Thyroid gland (tissue), 4 donors: ENCODE measurements around the gene PPP2R2B. TPM values are rescaled to one million over a fixed set of nuclear protein-coding genes. Genes with fewer than 3 reads are reported as not detected.

Experiments
- DNase-seq, 2 donors: peaks; one replicate each; pipeline ENCODE4 v3.0.0-alpha.2; 2019
- H3K27ac ChIP-seq, 3 donors: fragments of 200-600 bp; sonication (generic); 1 replicate in 2 of 3; 2 replicates in 1 of 3; pipeline ENCODE4 v1.5.1; 2016 to 2019; ENCODE audit warnings: mild to moderate bottlenecking in 1 of 3, moderate library complexity in 1 of 3
- H3K27me3 ChIP-seq: fragments of 200-600 bp; sonication (generic); one replicate; pipeline ENCODE4 v1.5.1; 2019
- H3K36me3 ChIP-seq, 2 donors: fragments of 200-600 bp; sonication (generic); one replicate each; pipeline ENCODE4 v1.5.1; 2016 to 2019
- H3K4me1 ChIP-seq, 2 donors: fragments of 200-600 bp; sonication (generic); one replicate each; pipeline ENCODE4 v1.5.1; 2017 to 2019
- H3K4me3 ChIP-seq, 3 donors: fragments of 200-600 bp; sonication (generic); replicated peaks in 1 of 3; 1 replicate in 2 of 3; 2 replicates in 1 of 3; pipeline ENCODE4 v1.5.1; 2016; ENCODE audit warnings: mild to moderate bottlenecking in 1 of 3
- H3K9me3 ChIP-seq: fragments of 200-600 bp; sonication (generic); one replicate; pipeline ENCODE4 v1.5.1; 2017
- POLR2A ChIP-seq, 2 donors: fragments of 450-650 bp; IDR thresholded peaks; one replicate each; pipeline ENCODE4 v1.6.1; 2017; ENCODE audit warnings: antibody characterized with exemption in 2 of 2, mild to moderate bottlenecking in 2 of 2, moderate library complexity in 1 of 2
- WGBS, 2 donors: methylation state at CpG; one replicate each; pipeline ENCODE4 v1.1.5; 2017; 5-methylcytosine and 5-hydroxymethylcytosine counted together
- intact Hi-C: fragments of 100-400 bp; cut with DNase I; formaldehyde crosslinking; loops from one replicate; pipeline ENCODE4 v1.15.1; 2023
- total RNA-seq, 4 donors: library from RNA; depleted of rRNA; stranded (reverse); fragments of >200 nt; gene quantifications; one replicate each; pipeline ENCODE4 v1.2.3, GENCODE V29; 2016
- TF ChIP-seq, protein P1 (sequence below), 6 experiments: fragments of 200-600 bp in 3 of 6; fragments of 450-650 bp in 3 of 6; sonication (generic) in 3 of 6; IDR thresholded peaks; one replicate each; pipeline ENCODE4 v1.5.1; 2016 to 2019; ENCODE audit warnings: antibody characterized with exemption in 6 of 6, mild to moderate bottlenecking in 2 of 6, inconsistent platforms in 1 of 6, moderate library complexity in 1 of 6

PPP2R2B gene
- total RNA-seq, 4 donors from 2014 or later, result 1.1 to 5.0 (median 2.9) TPM

DNA sequence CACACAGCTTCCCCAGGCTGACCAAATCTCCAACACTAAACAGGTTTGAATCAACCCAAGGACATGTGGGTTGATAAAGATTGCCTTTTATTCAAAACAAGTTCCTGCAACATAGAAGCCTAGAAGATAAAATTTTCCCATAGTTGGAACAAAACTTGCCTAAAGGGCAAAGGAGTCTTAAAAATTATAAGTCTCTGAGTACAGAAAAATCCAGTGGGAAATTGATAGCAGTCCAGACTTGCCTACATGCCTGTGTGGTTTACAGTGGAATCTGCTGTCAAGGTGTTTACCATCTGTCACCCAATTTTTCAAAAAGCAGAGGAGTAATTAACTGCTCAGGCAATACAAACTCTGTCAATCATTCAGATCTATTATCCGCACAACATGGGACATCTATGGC lies 168.2 kb downstream of the PPP2R2B start:
- 94 to 100% methylated on average over 1 of the region's 1 CpG for WGBS, 2 donors
- DNase-seq, result no peak
- H3K27me3 ChIP-seq, result no peaks in the 10 kb centered on the region
- no peak overlapping the region for H3K27ac ChIP-seq
- no peak for TF ChIP-seq POLR2A (IDR thresholded peaks at IDR 0.05)
- TF ChIP-seq, protein P1, sequence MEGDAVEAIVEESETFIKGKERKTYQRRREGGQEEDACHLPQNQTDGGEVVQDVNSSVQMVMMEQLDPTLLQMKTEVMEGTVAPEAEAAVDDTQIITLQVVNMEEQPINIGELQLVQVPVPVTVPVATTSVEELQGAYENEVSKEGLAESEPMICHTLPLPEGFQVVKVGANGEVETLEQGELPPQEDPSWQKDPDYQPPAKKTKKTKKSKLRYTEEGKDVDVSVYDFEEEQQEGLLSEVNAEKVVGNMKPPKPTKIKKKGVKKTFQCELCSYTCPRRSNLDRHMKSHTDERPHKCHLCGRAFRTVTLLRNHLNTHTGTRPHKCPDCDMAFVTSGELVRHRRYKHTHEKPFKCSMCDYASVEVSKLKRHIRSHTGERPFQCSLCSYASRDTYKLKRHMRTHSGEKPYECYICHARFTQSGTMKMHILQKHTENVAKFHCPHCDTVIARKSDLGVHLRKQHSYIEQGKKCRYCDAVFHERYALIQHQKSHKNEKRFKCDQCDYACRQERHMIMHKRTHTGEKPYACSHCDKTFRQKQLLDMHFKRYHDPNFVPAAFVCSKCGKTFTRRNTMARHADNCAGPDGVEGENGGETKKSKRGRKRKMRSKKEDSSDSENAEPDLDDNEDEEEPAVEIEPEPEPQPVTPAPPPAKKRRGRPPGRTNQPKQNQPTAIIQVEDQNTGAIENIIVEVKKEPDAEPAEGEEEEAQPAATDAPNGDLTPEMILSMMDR (IDR thresholded peaks at IDR 0.05), result no peak
- H3K9me3 ChIP-seq, result no peaks in the 10 kb centered on the region
- intact Hi-C loops, result no loop called here
- H3K4me3 ChIP-seq, result no peak overlapping the region
- H3K4me1 ChIP-seq, result no peaks in the 10 kb centered on the region
- no peaks in the 10 kb centered on the region for H3K36me3 ChIP-seq

DNA sequence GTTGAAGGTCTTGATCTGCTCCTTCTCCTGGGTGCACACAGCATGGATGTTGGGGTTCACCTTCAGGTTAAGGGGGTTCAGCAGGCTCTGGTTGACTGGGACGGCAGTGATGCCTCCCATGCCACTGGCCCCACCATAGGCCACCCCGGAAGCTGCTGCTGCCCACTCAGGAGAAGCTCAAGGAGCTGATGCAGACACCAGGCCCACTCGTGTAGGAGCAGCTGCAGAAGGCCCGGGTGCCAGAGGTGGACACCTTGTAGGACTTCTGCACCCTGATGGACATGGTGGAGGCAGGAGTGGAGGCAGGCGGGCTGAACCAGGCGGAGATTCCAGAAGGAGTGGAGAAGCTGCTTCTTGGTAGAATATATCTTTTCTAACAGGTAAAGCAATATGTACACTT lies 171.2 kb downstream of the PPP2R2B start:
- Histone ChIP-seq H3K27ac (no peak overlapping the region), H3K4me3 (no peak overlapping the region), H3K9me3 (no peaks in the 10 kb centered on the region), H3K36me3 (no peaks in the 10 kb centered on the region), H3K27me3 (no peaks in the 10 kb centered on the region), H3K4me1 (no peaks in the 10 kb centered on the region)
- whole genome bisulfite sequencing, 2 donors, result 91 to 99% methylated on average over 6 of the region's 6 CpGs
- DNase-seq, result no peak
- intact Hi-C loops, result no loop called here
- TF ChIP-seq, protein P1 (IDR thresholded peaks at IDR 0.05), result no peak
- TF ChIP-seq POLR2A (IDR thresholded peaks at IDR 0.05), result no peak

DNA sequence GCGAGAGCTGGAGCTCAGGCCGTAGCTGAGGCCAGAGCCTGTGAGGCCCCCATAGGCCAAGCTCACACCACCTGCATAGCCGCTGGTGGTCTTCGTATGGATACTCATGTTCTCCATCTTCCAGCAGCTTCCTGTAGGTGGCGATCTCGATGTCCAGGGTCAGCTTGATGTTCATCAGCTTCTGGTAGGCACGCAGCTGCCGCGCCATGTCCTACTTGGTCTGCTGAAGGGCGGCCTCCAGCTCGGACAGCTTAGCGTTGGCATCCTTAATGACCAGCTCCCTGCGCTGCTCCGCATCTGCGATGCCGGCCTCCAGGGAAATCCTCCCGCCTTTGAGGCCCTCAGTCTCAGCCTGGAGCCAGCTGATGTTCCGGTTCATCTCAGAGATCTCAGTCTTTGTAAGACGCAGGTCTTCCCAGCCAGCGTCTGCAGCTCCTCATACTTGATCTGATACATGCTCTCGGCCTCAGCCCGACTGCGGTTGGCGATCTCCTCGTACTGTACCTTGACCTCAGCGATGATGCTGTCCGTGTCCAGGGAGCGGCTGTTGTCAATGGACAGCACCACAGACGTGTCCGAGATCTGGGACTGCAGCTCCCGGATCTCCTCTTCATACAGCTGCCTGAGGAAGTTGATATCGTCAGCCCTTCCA lies 172.1 kb downstream of the PPP2R2B start:
- Histone ChIP-seq H3K27me3 (no peaks in the 10 kb centered on the region), H3K9me3 (no peaks in the 10 kb centered on the region), H3K4me1 (no peaks in the 10 kb centered on the region), H3K36me3 (no peaks in the 10 kb centered on the region), H3K4me3 (no peak overlapping the region), H3K27ac (no peak overlapping the region)
- DNase-seq, result no peak
- TF ChIP-seq, protein P1 (IDR thresholded peaks at IDR 0.05), result no peak
- no peak for TF ChIP-seq POLR2A (IDR thresholded peaks at IDR 0.05)
- intact Hi-C loops, result no loop called here
- 95 to 98% methylated on average over 30 to 32 of the region's 32 CpGs for WGBS, 2 donors

DNA sequence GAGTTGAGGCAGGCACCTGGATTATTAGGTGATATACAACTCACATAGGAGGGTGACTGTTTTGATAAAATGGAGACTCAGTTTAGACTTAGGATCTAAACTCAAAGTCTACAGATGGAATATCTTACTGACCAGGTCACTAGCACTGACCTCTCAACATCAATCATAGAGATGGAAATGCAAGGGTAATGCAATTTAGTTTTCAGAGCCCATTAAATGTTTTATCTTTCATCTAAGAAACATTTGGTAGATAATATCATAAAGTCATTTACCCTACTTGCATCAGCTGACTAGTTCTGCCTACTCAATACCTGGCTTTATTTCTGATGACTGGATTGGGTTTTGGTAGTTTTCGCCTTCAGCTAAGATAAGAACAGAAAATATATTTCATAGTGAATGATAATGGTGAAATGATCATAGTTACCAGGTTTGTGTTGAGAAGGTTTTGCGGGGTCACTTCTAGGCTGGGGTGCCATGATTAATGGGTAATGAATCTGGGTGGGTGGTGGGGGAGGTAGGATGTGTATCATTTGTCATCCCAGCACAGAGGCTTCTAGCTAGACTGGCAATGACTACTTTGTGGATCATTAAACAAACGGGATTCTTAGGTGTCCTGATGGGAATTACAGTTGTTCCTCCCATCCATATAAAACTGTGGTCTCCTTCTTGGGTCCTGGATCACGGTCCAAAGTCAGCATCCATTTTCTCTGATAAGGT lies 173.4 kb downstream of the PPP2R2B start:
- no peaks in the 10 kb centered on the region for H3K36me3 ChIP-seq
- DNase-seq, result no peak
- H3K4me3 ChIP-seq, result no peak overlapping the region
- 79 to 89% methylated on average over 4 of the region's 4 CpGs for WGBS, 2 donors
- H3K9me3 ChIP-seq, result no peaks in the 10 kb centered on the region
- TF ChIP-seq, protein P1 (IDR thresholded peaks at IDR 0.05), result no peak
- TF ChIP-seq POLR2A (IDR thresholded peaks at IDR 0.05), result no peak
- intact Hi-C loops, result no loop called here
- no peak overlapping the region for H3K27ac ChIP-seq
- no peaks in the 10 kb centered on the region for H3K4me1 ChIP-seq
- H3K27me3 ChIP-seq, result no peaks in the 10 kb centered on the region

DNA sequence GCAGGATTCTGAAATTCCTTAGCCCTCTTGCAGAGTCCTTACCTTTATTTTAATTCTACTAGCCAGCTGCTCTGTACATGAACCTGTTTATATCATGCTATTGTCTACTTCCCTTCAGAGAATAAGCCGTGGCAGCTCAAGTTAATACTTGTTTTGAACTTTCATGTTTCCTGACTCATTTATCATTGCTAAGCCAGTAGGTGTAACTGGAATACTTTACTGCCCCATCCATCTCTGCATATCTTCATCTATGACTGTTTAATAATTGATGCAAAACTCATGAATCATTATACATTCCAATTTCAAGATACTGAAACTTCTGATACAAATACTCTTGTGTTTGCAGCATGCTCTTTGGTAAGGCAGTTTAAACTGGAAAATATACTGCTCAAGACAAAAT lies 174.7 kb downstream of the PPP2R2B start:
- no peaks in the 10 kb centered on the region for H3K9me3 ChIP-seq
- TF ChIP-seq POLR2A (IDR thresholded peaks at IDR 0.05), result no peak
- TF ChIP-seq, protein P1 (IDR thresholded peaks at IDR 0.05), result no peak
- no peak overlapping the region for H3K4me3 ChIP-seq
- H3K4me1 ChIP-seq, result no peaks in the 10 kb centered on the region
- no peaks in the 10 kb centered on the region for H3K27me3 ChIP-seq
- 54 to 64% methylated on average over 1 of the region's 1 CpG for WGBS, 2 donors
- H3K36me3 ChIP-seq, result no peaks in the 10 kb centered on the region
- no peak overlapping the region for H3K27ac ChIP-seq
- no peak for DNase-seq
- intact Hi-C loops, result no loop called here
